Head of caudate nucleus (tissue), 42 donors: ENCODE measurements around the gene UBR3.
A peak's percentile ranks its signal among the peaks of the same experiment; 100 is the strongest.
"Not testable (repeated sequence)": the region's sequence is repeated elsewhere in the genome, so short reads cannot be mapped to it uniquely, and the experiment has no call there.

Source experiments
- DNase-seq, 42 donors: peaks; one replicate each; pipeline versions ENCODE4 v3.0.0 to v3.0.0-alpha.2; 2020 to 2021; ENCODE audit warnings: mixed read lengths in 7 of 42
- intact Hi-C: fragments of 100-400 bp; cut with DNase I; formaldehyde crosslinking; loops from one replicate; pipeline ENCODE4 v1.15.0; 2022

UBR3 gene

DNA sequence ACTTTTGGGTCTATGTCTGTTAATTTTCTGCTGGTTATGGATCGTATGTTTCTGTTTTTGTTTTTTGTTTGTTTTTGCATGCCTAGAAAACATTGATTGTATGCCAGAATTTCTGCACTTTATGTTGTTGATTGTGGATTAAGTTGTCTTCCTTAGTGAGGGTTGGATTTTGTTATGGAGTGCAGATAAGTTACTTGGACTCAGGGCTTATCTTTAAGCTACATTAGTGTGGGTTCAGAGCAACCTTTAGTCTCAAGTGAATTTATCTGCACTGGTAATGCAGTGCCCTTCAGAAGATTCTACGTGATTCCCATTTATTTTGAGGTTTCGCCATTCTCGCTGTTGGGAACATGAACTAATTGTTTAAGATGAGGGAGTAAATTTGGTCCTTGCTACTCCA, 32.9 kb downstream of the UBR3 start:
- no peak for DNase-seq
- intact Hi-C loops = no loop called here

- no peak for DNase-seq
- intact Hi-C loops = no loop called here
Measured at GRCh38 chr2:169862816-169863215, 35.6 kb downstream of the UBR3 start.

DNA sequence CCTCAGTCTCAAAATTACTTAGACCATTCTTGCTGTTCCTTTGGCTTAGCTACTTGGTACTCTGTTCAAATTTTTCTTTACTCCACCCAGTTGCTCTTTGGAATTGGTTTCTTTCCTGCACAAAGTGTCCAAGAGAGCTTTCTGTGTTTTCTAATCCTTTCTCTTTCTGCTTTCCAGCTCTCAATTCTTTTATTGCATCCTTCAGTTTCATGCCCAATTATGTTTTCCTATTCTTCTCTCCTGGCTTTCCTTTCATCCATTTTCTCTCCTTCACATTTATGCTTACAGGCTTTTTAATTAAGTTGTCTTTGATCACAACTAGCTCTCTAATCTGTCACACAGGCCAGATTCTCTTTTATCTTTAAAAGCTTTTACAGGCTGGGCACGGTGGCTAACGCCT, 38.2 kb downstream of the UBR3 start:
- intact Hi-C loops = no loop called here
- DNase-seq = no peak

DNA sequence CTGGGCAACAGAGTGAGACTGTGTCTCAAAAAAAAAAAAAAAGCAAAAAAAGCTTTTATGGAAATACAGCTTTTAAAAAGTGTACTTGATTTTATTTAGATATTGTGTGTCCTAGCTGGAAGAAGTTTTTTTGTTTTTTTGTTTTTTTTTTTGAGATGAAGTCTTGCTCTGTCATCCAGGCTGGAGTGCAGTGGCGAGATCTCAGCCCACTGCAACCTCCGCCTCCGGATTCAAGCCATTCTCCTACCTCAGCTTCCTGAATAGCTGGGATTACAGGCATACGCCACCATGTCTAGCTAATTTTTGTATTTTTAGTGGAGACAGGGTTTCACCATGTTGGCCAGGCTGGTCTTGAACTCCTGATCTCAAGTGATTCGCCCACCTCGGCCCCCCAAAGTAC, 39.0 kb downstream of the UBR3 start:
- intact Hi-C loops, DNase-seq: not testable (repeated sequence)

- intact Hi-C loops = no loop called here
- no peak for DNase-seq
Measured at GRCh38 chr2:169867579-169867978, 40.3 kb downstream of the UBR3 start.

DNA sequence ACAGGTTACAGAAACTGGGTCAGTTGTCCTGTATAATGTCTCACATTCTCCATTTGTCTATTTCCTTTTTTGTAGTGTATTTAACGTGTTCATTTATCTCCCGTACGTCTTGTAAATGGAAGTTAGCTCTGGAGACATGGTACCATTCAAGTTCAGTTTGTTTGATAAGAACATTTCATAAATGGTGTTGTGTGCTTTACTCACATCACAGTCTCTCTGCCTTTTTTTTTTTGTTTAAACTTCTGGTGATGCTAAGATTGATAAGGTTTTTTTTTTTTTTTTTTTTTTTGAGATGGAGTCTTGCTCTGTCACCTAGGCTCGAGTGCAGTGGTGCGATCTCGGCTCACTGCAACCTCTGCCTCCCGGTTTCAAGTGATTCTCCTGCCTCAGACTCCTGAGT, 41.7 kb downstream of the UBR3 start:
- intact Hi-C loops = no loop called here
- DNase-seq = no peak

DNA sequence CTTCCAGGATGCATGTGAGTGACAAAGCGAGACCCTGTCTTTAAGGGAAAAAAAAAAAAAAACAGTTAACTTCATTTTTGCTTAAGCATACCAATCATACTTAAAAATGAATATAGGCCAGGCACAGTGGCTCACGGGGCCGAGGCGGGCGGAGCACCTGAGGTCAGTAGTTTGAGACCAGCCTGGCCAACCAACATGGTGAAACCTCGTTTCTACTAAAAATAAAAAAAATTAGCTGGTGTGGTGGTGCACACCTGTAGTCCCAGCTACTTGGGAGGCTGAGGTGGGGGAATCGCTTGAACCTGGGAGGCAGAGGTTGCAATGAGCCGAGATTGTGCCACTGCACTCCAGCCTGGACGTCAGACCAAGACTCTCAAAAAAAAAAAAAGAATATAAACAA, 44.1 kb downstream of the UBR3 start:
- intact Hi-C loops, DNase-seq: not testable (repeated sequence)

GRCh38 chr2:169871994-169872393, 44.7 kb downstream of the UBR3 start:
- intact Hi-C loops = no loop called here
- no peak for DNase-seq

- intact Hi-C loops = no loop called here
- peak in 8 of 42 donors; percentile 20 to 57 (median 33) for DNase-seq
Measured at GRCh38 chr2:169877398-169877797, 50.1 kb downstream of the UBR3 start.

DNA sequence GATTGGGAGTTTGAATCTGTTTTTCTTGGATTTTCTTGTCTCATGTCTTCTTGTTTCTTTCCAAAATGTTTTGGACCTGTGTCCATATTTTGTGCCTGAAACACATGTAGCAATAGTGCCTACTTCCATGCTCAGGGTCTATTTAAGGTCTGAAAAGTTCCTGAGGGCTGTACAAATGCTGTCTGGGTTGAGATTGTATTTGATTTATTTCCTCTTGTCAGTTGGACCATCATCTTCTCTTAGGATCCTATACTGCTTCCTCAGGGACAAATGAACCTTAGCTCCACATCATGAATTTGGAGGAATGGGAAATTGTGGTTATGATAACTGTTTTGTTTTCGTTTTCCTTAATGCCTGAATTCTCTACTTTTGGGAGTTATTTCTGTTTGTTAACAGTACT, 59.9 kb downstream of the UBR3 start:
- DNase-seq = no peak
- intact Hi-C loops = no loop called here

GRCh38 chr2:169891593-169892298, 64.5 kb downstream of the UBR3 start:
- intact Hi-C loops = no loop called here
- DNase-seq = no peak

DNA sequence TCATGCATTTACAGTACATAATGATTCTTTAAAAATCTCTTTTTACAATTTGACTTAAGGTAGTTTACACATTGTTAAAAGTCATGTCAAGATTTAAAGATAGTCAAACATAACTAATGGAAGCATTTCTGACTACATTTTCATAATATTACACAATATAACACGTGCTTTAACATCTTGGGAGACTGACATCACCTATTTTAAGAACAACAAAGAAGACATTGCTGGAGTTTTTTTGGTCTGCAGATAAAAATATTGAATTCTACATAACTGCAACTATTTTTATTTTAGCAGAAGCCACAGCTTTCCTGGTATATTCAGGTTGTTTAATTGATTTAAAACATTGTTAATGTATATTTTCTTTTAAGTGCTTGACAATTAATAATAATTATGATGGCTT, 65.7 kb downstream of the UBR3 start:
- intact Hi-C loops = no loop called here
- DNase-seq = no peak

- DNase-seq = peak in 1 of 42 donors; percentile 14
- intact Hi-C loops = no loop called here
Measured at GRCh38 chr2:169895294-169895985, 68.2 kb downstream of the UBR3 start.

GRCh38 chr2:169897834-169898233, 70.6 kb downstream of the UBR3 start:
- DNase-seq = no peak
- intact Hi-C loops = no loop called here

GRCh38 chr2:169900103-169900502, 72.8 kb downstream of the UBR3 start:
- intact Hi-C loops, DNase-seq: not testable (repeated sequence)

DNA sequence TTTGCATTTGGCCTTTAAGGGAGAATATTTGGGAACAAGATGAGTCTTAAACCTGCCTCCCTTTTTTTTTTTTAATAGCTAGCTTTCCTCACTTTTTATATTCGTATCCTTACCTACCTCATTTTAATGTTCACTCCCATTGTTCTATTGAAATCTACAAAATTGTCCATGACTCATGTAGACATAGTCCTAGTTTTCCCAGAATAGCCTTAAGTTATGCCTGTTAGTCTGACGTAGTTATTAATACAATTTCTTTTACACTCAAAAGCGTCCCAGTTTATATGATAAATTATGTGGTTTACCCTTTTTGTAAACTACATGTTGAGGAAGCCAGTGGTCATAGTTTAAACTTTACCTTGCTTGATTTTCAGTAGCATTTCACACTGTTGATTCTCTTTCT, 73.4 kb downstream of the UBR3 start:
- DNase-seq = no peak
- intact Hi-C loops = no loop called here

DNA sequence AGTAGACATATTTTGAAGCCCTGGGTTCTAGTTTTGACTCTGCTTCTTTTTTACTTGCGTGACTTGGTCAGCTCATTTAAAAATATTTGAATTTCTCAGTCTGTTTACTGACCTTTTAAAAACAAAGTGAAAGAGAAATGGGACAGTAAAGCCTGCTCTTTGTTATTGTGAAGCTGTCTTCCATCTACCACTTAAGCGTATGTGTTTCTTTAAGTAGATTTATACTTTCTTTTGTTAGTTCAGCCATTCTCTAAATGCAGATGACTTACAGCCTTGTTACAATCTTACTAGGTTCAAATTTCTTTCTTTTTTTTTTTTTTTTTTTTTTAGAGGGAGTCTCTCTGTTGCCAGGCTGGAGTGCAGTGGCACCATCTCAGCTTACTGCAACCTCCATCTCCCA, 79.5 kb downstream of the UBR3 start:
- intact Hi-C loops = no loop called here
- DNase-seq = no peak

DNA sequence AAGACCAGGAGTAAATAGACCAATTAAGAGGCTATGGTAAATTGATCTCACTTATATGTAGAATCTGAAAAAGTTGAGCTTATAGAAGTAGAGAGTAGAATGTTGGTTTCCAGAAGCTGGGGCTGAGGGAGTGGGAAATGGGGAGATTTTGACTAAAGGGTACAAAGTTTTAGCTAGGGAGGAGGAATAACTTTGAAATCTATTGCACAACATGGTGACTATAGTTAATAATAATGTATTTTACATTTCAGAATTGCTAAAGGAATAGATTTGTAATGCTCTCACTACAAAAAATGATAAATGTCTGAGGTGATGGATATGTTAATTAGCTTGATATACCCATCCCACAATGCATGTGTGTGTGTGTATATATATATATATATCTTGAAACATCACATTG, 82.1 kb downstream of the UBR3 start:
- intact Hi-C loops = no loop called here
- DNase-seq = no peak

GRCh38 chr2:169910109-169910799, 83.0 kb downstream of the UBR3 start:
- intact Hi-C loops = no loop called here

DNA sequence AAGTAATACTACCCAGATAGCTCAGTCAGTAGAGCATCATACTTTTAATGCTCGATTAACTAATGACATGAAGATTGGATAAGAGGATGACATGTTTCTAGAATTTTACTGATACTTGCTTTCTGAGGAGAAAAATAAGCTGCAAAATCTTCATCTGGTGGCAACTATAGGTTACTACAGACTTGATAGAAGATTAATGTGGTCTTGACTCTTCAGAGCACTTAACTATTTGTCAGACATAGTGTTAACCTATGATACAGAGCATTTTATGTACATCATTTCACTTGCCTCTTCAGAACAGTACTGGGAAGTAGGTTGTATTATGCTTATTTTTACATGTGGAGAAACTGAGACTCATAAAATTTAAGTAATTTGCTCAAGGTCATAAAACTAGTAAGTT, 83.9 kb downstream of the UBR3 start:
- DNase-seq = no peak
- intact Hi-C loops = no loop called here

More at GRCh38 chr2:169910109-169910799, 83.0 kb downstream of the UBR3 start:
- DNase-seq = no peak
